H1 (cell line): ENCODE results near the gene CDKN1B. TPM values are rescaled to one million over a fixed set of nuclear protein-coding genes. Genes with fewer than 3 reads are reported as not detected.

Experiments used
- CTCF ChIA-PET: fragments of 300-600 bp; sonication (Branson Sonifier 250); formaldehyde crosslinking; loops from one replicate; lab custom pipeline; 2021; ENCODE audit not compliant: partially characterized antibody; lab: Charles Lee
- POLR2A ChIA-PET: fragments of 300-600 bp; sonication (Branson Sonifier 250); formaldehyde crosslinking; loops from one replicate; lab custom pipeline; 2021; ENCODE audit warnings: inconsistent platforms; ENCODE audit not compliant: partially characterized antibody; lab: Charles Lee
- DNase-seq, 2 experiments: peaks; one replicate each; pipeline versions ENCODE4 v3.0.0 to v3.0.0-alpha.2; 2010 to 2022; ENCODE audit warnings: low spot score in 2 of 2, low read depth in 1 of 2, mixed read lengths in 1 of 2
- FAIRE-seq: peaks from 2 replicates; lab custom pipeline; 2011; peaks lifted over from hg19 to GRCh38; lab: Jason Lieb, UNC
- H2AFZ ChIP-seq: 2 replicates; pipeline ENCODE4 v1.8.1; 2012; ENCODE audit warnings: low read length, inconsistent platforms
- H2AK5ac ChIP-seq: 2 replicates; pipeline ENCODE4 v1.6.1; 2013; ENCODE audit warnings: low read depth, low read length
- H2BK120ac ChIP-seq: replicated peaks from 2 replicates; pipeline ENCODE3; 2013; ENCODE audit warnings: low read depth, low read length, inconsistent platforms
- H2BK12ac ChIP-seq: 2 replicates; pipeline ENCODE4 v1.6.1; 2013; ENCODE audit warnings: low read depth, low read length
- H2BK15ac ChIP-seq: 2 replicates; pipeline ENCODE4 v1.6.1; 2013; ENCODE audit warnings: low read length
- H2BK20ac ChIP-seq: 2 replicates; pipeline ENCODE4 v1.6.1; 2013; ENCODE audit warnings: low read length
- H2BK5ac ChIP-seq: 2 replicates; pipeline ENCODE4 v1.6.1; 2013; ENCODE audit warnings: low read depth, low read length
- H3K14ac ChIP-seq: 2 replicates; pipeline ENCODE4 v1.6.1; 2013; ENCODE audit warnings: inconsistent platforms; ENCODE audit not compliant: insufficient read length
- H3K18ac ChIP-seq: 2 replicates; pipeline ENCODE4 v1.6.1; 2013; ENCODE audit warnings: low read length; ENCODE audit errors: extremely low read depth
- H3K23ac ChIP-seq: 2 replicates; pipeline ENCODE4 v1.6.1; 2013; ENCODE audit warnings: inconsistent platforms; ENCODE audit not compliant: insufficient read length
- H3K23me2 ChIP-seq: 2 replicates; pipeline ENCODE4 v1.6.1; 2013; ENCODE audit warnings: low read depth, low read length
- H3K27ac ChIP-seq: 2 replicates; pipeline ENCODE4 v1.6.1; 2011; ENCODE audit warnings: low read depth, low read length, inconsistent platforms
- H3K27me3 ChIP-seq, 4 experiments: replicated peaks in 1 of 4; 1 replicate in 1 of 4; 2 replicates in 3 of 4; pipeline versions ENCODE4 v1.6.1 to v1.8.1; 2011 to 2013; ENCODE audit warnings: low read length in 3 of 4, mild to moderate bottlenecking in 3 of 4, inconsistent platforms in 2 of 4, mixed read lengths in 2 of 4, moderate library complexity in 1 of 4; ENCODE audit not compliant: control insufficient read depth in 3 of 4, insufficient read depth in 3 of 4; ENCODE audit errors: extremely low read depth in 1 of 4
- H3K36me3 ChIP-seq, 4 experiments: 2 replicates each; pipeline versions ENCODE4 v1.6.1 to v1.8.1; 2011 to 2013; ENCODE audit warnings: mild to moderate bottlenecking in 4 of 4, low read length in 3 of 4, moderate library complexity in 2 of 4, control low read depth in 1 of 4, inconsistent platforms in 1 of 4; ENCODE audit not compliant: insufficient read depth in 4 of 4, control insufficient read depth in 2 of 4
- H3K4ac ChIP-seq: replicated peaks from 2 replicates; pipeline ENCODE3; 2013; ENCODE audit warnings: low read length, low read depth, mixed read lengths, inconsistent platforms; ENCODE audit not compliant: insufficient read length
- H3K4me1 ChIP-seq, 4 experiments: replicated peaks in 1 of 4; 1 replicate in 1 of 4; 2 replicates in 3 of 4; pipeline versions ENCODE4 v1.6.1 to v1.8.1; 2011 to 2013; ENCODE audit warnings: low read length in 3 of 4, inconsistent platforms in 2 of 4, mixed read lengths in 1 of 4; ENCODE audit not compliant: insufficient read depth in 4 of 4, control insufficient read depth in 3 of 4
- H3K4me2 ChIP-seq, 2 experiments: 2 replicates each; pipeline versions ENCODE4 v1.6.1 to v1.8.1; 2011 to 2013; ENCODE audit warnings: low read depth in 2 of 2, low read length in 2 of 2, control low read depth in 1 of 2, inconsistent platforms in 1 of 2, mild to moderate bottlenecking in 1 of 2; ENCODE audit not compliant: insufficient read depth in 1 of 2
- H3K4me3 ChIP-seq, 4 experiments: fragments of 200-600, 300-600 bp in 1 of 4; sonication (generic), shearing (Covaris generic), sonication (Bioruptor Twin) in 1 of 4; 2 replicates each; pipeline versions ENCODE4 v1.5.1 to v1.8.1; 2011 to 2016; ENCODE audit warnings: low read length in 4 of 4, low read depth in 3 of 4, control low read depth in 2 of 4, inconsistent platforms in 2 of 4, mild to moderate bottlenecking in 2 of 4, mixed read lengths in 1 of 4, moderate library complexity in 1 of 4; ENCODE audit not compliant: insufficient read depth in 2 of 4; ENCODE audit errors: extremely low read depth in 1 of 4
- H3K56ac ChIP-seq: replicated peaks from 2 replicates; pipeline ENCODE3; 2013; ENCODE audit warnings: low read depth, mild to moderate bottlenecking, mixed read lengths, low read length, inconsistent platforms; ENCODE audit not compliant: insufficient read length
- H3K79me1 ChIP-seq: 2 replicates; pipeline ENCODE4 v1.6.1; 2013; ENCODE audit warnings: low read depth, low read length, control low read depth
- H3K79me2 ChIP-seq, 2 experiments: 2 replicates each; pipeline versions ENCODE4 v1.6.1 to v1.8.1; 2012 to 2013; ENCODE audit warnings: low read length in 2 of 2, mild to moderate bottlenecking in 2 of 2, inconsistent platforms in 1 of 2; ENCODE audit not compliant: insufficient read depth in 2 of 2, control insufficient read depth in 1 of 2
- H3K9ac ChIP-seq, 4 experiments: replicated peaks in 1 of 4; 1 replicate in 1 of 4; 2 replicates in 3 of 4; pipeline versions ENCODE4 v1.6.1 to v1.8.1; 2011 to 2013; ENCODE audit warnings: low read depth in 3 of 4, low read length in 3 of 4, control low read depth in 2 of 4, mild to moderate bottlenecking in 2 of 4, moderate library complexity in 2 of 4, inconsistent platforms in 1 of 4; ENCODE audit errors: extremely low read depth in 1 of 4
- H3K9me3 ChIP-seq, 2 experiments: 2 replicates each; pipeline versions ENCODE4 v1.6.1 to v1.8.1; 2012 to 2013; ENCODE audit warnings: mild to moderate bottlenecking in 2 of 2, moderate library complexity in 2 of 2, control low read depth in 1 of 2, inconsistent platforms in 1 of 2, low read depth in 1 of 2, low read length in 1 of 2, mixed read lengths in 1 of 2; ENCODE audit not compliant: insufficient read depth in 2 of 2
- H4K20me1 ChIP-seq, 2 experiments: replicated peaks in 1 of 2; 2 replicates each; pipeline versions ENCODE3 to v1.8.1; 2011 to 2013; ENCODE audit warnings: inconsistent platforms in 2 of 2, low read length in 2 of 2, mild to moderate bottlenecking in 1 of 2; ENCODE audit not compliant: insufficient read depth in 2 of 2, control insufficient read depth in 1 of 2
- H4K5ac ChIP-seq: 2 replicates; pipeline ENCODE4 v1.6.1; 2013; ENCODE audit warnings: low read length, low read depth, mixed read lengths, inconsistent platforms; ENCODE audit not compliant: insufficient read length
- H4K8ac ChIP-seq: 2 replicates; pipeline ENCODE4 v1.8.0; 2013; ENCODE audit warnings: mild to moderate bottlenecking, moderate library complexity, low read length, inconsistent platforms; ENCODE audit not compliant: insufficient read depth; ENCODE audit errors: extremely low read depth
- H4K91ac ChIP-seq: replicated peaks from 2 replicates; pipeline ENCODE3; 2013; ENCODE audit warnings: low read length, mixed read lengths, inconsistent platforms; ENCODE audit not compliant: insufficient read length
- CBX8 ChIP-seq: fragments of 300-800, 300-1000 bp; sonication (generic); IDR thresholded peaks from 2 replicates; pipeline ENCODE4 v1.7.1; 2016; ENCODE audit warnings: low read depth, low read length, borderline replicate concordance
- EGR1 ChIP-seq: IDR thresholded peaks from 2 replicates; pipeline ENCODE4 v1.6.1; 2011; ENCODE audit warnings: low read depth, low read length, borderline replicate concordance
- KDM5A ChIP-seq: fragments of 200-600 bp; IDR thresholded peaks from 2 replicates; pipeline ENCODE4 v1.7.1; 2012; ENCODE audit warnings: mild to moderate bottlenecking, low read length, inconsistent platforms, mixed read lengths
- NANOG ChIP-seq: IDR thresholded peaks from 2 replicates; pipeline ENCODE4 v1.6.1; 2011; ENCODE audit warnings: low read length, low read depth, mild to moderate bottlenecking, inconsistent platforms; ENCODE audit not compliant: insufficient read depth, poor library complexity, severe bottlenecking
- RNF2 ChIP-seq: fragments of 200-900, 300-1000 bp; sonication (generic); IDR thresholded peaks from 2 replicates; pipeline ENCODE4 v1.7.1; 2016; ENCODE audit warnings: borderline replicate concordance, low read depth, mild to moderate bottlenecking, antibody characterized with exemption, low read length; ENCODE audit not compliant: poor library complexity, severe bottlenecking; ENCODE audit errors: missing control alignments
- SP4 ChIP-seq: IDR thresholded peaks from 2 replicates; pipeline ENCODE4 v1.6.1; 2012; ENCODE audit warnings: low read length, inconsistent platforms
- WGBS, 2 experiments: shearing (Covaris generic) in 1 of 2; methylation state at CpG; one replicate each; pipeline versions ENCODE4 v1.1.6 to v1.1.7; 2013 to 2015; ENCODE audit warnings: low lambda C conversion rate in 2 of 2, mixed read lengths in 2 of 2, inconsistent platforms in 1 of 2, low coverage in 1 of 2, missing lambda C conversion rate in 1 of 2; ENCODE audit not compliant: insufficient replicate concordance in 2 of 2, insufficient coverage in 1 of 2, insufficient read length in 1 of 2; ENCODE audit errors: extremely low coverage in 1 of 2, missing lambda C conversion rate in 1 of 2; 5-methylcytosine and 5-hydroxymethylcytosine counted together
- polyA plus RNA-seq, 7 experiments: library from polyadenylated mRNA; depleted of rRNA in 3 of 7; stranded (reverse) in 5 of 7; unstranded in 2 of 7; fragments of >200 nt in 5 of 7; fragments of 200-250 nt in 2 of 7; gene quantifications; 1 replicate in 5 of 7; 2 replicates in 1 of 7; 4 replicates in 1 of 7; pipeline versions ENCODE4 v1.2.1 to v1.2.3, GENCODE V29; 2011 to 2013; ENCODE audit warnings: missing spikeins in 2 of 7, mixed read lengths in 2 of 7
- total RNA-seq: library from RNA; stranded (reverse); fragmentation: NEBNext Ultra II Directional; extraction: Animal tissue kit (Norgen Biotek cat#: 25700); gene quantifications from 2 replicates; pipeline ENCODE4 v1.2.1, GENCODE V29; 2021

CDKN1B gene
- total and polyA plus RNA-seq, 2 of the 8 experiments (the other 6 are each of a cell fraction or from before 2014, with no cell fraction given): 6.5 to 27.2 TPM

- Histone ChIP-seq H2BK15ac (no peak overlapping the region), H3K9me3 (no peaks in the 10 kb centered on the region), H4K5ac (no peak overlapping the region), H3K27ac (no peak overlapping the region), H3K18ac (no peak overlapping the region), H2BK5ac (no peak overlapping the region), H3K4me2 (peak overlapping the region; percentile 95 to 96), H4K8ac (no peak overlapping the region), H2AFZ (no peak overlapping the region), H4K20me1 (peaks cover 10 to 12% of the 10 kb centered on the region in 2 experiments), H2AK5ac (no peak overlapping the region), H3K23ac (no peak overlapping the region), H2BK120ac (no peak overlapping the region), H3K9ac (peak overlapping the region in 3 of 4 experiments; percentile 8 to 51 (median 18); a peak in 3 of 7 replicates), H3K79me1 (peaks cover 7% of the 10 kb centered on the region; the same call in 1 of the 2 replicates), H3K56ac (no peak overlapping the region), H4K91ac (no peak overlapping the region), H2BK12ac (no peak overlapping the region), H3K4me1 (peaks cover 5 to 23% (median 14%) of the 10 kb centered on the region in 4 experiments; a peak in 6 of 7 replicates), H3K36me3 (peaks cover 0 to 40% (median 10%) of the 10 kb centered on the region in 4 experiments; a peak in 6 of 8 replicates), H2BK20ac (no peak overlapping the region), H3K4me3 (peak overlapping the region; percentile 89 to 99 (median 94); a peak in 7 of 8 replicates), H3K23me2 (peaks cover 16% of the 10 kb centered on the region), H3K4ac (no peak overlapping the region), H3K14ac (no peak overlapping the region), H3K79me2 (peaks cover 8 to 26% of the 10 kb centered on the region in 2 experiments; a peak in 3 of 4 replicates), H3K27me3 (peaks cover 0 to 4% (median under 1%) of the 10 kb centered on the region in 4 experiments; a peak in 2 of 7 replicates)
- TF ChIP-seq NANOG (no peak), RNF2 (no peak), SP4 (no peak), EGR1 (no peak), CBX8 (no peak), KDM5A (no peak)
- 21% methylated on average over 14 of the region's 14 CpGs; no CpG with 5 or more reads in 1 of the 2 experiments for WGBS, 2 experiments
- CTCF ChIA-PET: interaction anchor here (0.8 to 2.4 kb wide), 5 partner anchors 14 to 73 kb away, joined by 3 to 12 read pairs (median 4); no protein-coding TSS in a partner anchor
- no peak for FAIRE-seq
- no peak for DNase-seq
- POLR2A ChIA-PET: interaction anchor here (0.8 to 1.5 kb wide), 3 partner anchors 27 to 632 kb away, joined by 3 to 4 read pairs (median 3); partner anchors contain the start of gene DDX47
These were observed 1.7 kb downstream of the CDKN1B start for GRCh38 chr12:12718853-12719252.
